Suppressor macrophage treated with lipopolysaccharide for 4 hours (primary cell): ENCODE measurements around the gene OVOL2.

ENCODE experiments used
- DNase-seq: peaks from one replicate; pipeline ENCODE4 v3.0.0-alpha.2; 2020

OVOL2 gene

DNA sequence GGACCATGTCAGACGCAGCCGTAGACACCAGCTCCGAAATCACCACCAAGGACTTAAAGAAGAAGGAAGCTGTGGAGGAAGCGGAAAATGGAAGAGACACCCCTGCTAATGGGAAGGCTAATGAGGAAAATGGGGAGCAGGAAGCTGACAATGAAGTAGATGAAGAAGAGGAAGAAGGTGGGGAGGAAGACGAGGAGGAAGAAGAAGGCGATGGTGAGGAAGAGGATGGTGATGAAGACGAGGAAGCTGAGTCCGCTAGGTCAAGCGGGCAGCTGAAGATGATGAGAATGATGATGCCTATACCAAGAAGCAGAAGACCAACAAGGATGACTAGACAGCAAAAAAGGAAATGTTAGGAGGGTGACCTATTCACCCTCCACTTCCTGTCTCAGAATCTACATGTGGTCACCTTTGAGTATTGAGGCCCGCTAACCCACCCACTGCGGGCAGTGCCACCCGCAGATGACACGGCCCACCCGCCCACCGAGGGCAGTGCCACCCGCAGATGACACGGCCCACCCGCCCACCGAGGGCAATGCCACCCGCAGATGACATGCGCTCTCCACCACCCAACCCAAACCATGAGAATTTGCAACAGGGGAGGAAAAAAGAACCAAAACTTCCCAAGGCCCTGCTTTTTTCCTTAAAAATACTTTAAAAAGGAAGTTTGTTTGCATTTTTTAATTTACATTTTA lies 45.6 kb downstream of the OVOL2 start:
- DNase-seq = no peak

DNA sequence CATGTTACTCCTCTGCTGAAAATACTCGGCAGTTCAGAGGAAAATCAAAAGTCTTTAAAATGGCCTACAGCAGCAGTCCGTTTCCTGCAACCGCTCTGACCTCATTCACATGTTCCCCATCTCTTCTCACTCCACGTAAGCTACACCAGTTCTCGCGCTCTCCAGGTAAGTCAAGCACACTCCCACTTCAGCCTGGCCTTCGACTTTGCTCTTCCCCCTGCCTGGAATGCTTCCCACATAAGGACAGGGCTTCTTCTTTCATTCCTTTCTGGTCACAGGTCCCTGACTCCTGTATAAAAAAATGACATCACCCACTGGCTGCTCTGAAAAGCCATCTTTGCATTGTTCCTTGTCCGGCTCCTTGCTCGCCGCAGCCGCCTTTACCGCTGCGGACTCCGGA lies 46.2 kb downstream of the OVOL2 start:
- no peak for DNase-seq

DNA sequence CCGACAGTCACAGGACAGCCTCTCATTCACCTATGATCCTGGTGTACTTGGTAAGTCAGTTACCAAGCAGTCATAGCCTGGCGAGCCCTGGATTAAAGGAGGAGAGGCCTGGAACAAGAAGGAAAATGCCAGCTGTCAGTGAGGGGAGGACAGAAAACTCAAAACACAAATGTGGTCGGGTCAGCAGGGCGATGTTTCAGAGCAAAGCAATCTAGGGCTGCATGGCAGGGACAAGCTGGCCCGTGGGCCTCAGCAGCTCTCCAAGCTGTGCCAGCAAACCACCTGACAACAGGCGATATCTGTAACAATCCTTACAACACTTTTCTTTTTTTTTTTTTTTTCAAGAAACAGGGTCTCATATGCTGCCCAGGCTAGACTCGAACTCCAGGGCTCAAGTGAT lies 48.6 kb downstream of the OVOL2 start:
- DNase-seq = no peak

DNA sequence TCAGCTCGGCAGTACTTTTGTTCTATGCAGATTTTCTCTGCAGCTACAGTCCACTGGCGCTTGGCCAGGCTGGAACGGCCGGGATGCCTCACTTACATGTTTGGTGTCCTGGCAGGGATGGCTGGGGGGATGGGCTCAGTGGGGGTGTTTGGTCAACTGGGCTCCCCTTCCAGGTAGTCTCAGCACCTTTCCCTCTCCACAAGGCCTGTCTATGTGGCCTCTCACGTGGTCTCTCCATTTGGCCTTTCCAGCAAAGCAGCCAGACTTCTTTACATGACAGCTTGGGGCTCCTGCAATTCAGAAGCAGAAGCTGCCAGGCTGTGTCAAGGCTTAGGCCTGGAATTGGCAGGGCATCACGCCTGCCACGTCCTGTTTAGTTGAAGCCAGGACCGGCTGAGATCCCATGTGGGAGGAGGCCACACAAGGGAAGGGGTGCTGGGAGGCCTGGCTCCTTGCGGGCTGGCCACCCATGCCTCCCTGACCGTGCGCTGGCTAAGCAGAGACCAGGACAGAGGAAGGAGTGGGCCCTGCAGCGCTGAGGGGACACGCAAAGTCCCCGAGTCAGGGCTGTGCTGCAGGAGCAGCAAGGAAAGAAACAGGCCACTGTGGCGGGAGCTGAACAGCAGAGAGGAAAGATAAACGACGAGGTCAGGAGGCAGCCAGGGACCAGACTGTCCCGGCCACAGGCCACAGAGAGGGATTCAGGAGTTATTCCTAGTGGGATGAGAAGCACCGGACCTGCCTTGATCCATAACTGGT lies 50.0 kb downstream of the OVOL2 start:
- no peak for DNase-seq

DNA sequence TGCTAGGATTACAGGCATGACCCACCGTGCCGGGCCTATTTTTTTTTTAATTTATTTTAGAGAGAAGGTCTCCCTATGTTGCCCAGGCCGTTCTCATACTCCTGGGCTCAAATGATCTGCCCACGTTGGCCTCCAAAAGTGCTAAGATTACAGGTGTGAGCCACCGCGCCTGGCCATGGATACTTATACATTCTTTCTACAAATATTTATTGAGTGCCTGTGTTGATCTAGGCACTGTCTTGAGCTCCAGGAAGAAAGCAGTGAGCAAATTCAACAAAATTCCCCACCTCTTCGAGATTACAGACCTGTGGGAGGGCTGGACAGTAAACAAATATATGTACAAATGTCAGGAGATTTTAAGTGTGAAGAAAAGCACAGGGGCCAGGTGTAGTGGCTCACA lies 51.0 kb downstream of the OVOL2 start:
- DNase-seq = no peak

DNA sequence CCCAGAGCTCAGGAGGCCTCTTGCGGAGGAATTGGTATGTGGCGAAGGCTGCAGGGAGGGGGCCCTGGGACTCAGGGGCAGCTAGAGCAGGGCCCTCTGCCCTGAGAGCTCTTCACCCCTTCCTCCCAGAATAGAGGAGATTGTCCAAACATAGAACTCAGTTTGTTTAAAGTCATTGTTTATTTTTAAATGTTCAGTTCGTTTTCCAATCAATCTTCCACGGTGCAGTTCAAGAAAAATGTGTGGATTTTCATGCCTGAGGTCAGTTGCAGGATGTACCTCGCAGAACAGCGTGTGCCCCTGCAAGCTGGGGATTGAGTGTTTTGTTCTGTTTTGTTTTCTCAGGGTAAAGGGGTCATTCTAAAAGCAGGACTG lies 51.7 kb downstream of the OVOL2 start:
- DNase-seq = no peak

DNA sequence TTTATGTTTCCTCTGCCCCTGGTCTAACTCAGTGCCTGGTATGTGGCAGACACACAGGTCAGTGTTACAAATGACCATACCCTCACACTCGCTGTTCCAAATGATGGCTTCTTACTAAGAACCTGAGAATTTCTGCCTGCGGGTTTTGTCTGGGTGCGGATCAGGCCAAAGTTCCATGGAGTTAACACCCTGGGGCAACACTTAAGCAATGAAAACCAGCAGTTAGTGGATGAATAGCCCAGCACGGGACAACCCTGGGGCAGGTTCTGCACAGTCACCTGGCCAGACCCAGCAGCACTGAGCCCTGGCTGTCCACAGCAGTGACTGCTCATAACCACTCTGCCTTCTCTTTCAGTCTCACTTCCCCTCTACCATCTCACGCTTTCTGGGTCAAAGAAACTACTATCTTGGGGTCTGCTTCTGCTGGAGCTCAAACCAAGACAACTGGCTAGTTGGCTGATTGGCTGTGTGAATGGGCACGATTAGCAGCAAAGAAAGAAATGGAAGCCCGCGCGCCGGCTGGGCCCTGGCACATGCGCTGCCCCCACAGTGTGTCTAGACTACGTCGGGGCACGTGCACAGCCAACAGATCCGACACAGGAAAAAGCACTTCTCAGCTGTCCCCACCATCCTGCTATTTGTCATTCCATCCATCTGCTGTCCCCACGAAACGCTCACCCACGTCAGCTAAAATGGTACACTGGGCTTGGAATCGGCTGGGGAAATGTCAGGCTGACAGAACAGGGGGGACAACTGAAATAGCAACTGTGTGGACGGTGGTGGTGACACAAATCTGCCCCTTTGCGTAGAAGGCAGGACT lies 52.3 kb downstream of the OVOL2 start:
- DNase-seq = peak; percentile 13

DNA sequence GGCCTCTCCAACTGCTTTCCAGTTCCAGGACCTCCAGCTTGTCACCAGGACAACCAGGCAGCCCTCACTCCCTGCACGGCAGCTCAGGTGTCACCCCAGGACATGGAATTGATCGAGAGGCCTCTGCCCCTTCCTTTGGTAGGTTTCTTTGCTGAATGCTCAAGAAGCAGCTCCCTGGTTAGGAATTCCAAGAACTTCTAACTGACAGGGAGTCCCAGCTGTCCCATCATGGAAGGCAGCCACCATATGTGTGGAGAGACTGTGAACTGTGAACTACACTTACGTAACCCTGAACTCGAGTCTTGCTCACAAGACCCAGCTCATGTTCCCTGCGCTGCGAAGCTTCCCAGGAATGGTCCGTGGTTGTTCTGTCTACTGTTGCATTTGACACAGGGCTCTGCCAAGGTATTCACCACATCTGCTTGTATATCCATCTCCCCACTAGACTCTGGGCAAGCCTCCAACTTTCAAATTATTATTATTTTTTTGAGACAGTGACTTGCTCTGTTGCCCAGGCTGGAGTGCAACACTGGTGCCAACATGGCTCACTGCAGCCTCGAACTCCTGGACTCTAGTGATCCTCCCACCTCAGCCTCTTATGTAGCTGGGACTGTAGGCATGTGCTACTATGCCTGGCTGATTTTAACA lies 53.2 kb downstream of the OVOL2 start:
- DNase-seq = no peak

DNA sequence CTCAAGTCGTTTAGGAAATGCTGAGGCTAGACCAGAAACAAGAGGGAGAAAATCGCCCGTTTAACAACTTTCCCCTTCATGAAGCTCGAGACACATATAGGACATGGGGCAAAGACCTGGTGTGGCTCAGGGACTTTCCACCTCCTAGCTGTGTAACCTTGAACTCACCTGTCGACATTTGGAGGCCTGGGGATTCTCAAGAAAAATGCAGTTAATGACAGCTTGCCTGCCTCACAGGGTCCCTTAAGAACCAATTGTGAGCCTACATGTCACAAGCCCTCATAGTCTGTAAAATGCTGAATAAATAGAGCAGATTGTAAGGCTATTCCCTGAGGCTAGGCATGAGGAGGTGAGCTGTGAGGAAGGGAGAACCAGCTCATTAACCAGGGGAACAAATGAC lies 53.8 kb downstream of the OVOL2 start:
- DNase-seq = no peak

DNA sequence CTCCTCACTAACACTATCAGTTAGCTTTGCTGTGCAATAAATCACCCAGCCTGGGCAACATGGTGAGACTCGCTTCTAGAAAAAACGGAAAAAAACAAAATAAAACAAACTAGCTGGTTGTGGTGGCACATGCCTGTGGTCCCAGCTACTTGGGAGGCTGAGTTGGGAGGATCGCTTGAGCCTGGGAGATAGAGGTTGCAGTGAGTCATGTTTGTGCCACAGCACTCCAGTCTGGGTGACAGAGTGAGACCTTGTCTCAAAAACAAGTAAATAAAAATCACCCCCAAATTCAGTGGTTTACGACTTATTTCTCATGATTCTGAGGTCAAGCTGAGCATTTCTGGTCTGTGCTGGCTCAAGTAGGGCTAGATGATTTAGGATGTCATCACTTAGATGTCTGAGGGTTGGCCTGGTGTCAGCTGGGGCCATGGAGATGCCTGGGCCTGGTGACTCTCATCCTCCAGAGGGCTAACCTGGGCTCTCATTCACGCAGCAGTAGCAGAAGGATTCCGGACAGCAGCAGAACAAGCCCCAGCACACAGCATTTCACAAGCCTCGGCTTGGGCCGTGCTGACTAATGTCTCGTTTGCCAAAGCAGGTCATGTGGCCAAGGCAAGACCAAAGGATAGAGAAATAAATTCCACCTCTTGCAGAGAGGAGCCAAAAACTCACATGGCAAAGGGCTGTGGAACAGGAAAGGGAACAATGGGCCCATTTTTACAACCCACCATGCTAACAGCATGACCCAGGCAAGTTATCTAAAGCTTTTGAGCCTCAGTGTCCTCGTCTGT lies 56.4 kb downstream of the OVOL2 start:
- peak; percentile 32 for DNase-seq

DNA sequence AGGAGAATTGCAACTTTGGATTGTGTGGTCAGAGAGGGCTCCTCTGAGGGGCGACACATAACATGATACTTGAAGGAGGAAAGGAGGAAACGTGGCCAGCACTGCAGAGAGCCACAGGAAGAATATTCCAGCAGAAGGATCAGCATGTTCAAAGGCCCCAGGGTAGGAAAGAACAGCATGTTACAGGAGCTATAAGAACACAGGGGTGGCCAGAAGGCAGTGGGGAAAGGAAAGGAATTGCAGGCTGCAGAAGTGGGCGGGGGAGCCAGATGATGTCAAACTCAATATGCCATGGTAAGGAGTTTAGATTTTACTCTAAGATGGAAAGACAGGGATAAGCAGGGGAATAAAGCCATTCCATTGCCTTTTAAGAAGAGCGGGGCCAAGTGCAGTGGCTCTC lies 58.1 kb downstream of the OVOL2 start:
- DNase-seq = no peak

DNA sequence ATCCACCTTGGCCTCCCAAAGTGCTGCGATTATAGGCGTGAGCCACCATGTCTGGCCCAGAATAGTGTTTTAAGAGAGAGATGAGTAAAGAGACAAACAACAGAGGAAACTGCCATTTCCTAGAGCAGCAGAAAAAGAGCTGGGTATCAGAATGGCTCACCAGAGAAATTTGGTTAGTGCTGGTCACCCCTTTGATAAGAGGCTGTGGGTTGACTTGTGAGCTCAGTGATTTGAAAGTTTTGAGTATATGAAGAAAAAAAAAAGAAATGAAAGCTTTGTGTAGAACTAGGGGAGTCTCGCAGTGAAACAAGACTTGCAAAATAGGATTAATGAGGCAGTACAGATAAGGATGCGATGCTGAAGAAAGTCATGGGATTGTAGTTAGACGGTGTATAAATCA lies 59.3 kb downstream of the OVOL2 start:
- no peak for DNase-seq

DNA sequence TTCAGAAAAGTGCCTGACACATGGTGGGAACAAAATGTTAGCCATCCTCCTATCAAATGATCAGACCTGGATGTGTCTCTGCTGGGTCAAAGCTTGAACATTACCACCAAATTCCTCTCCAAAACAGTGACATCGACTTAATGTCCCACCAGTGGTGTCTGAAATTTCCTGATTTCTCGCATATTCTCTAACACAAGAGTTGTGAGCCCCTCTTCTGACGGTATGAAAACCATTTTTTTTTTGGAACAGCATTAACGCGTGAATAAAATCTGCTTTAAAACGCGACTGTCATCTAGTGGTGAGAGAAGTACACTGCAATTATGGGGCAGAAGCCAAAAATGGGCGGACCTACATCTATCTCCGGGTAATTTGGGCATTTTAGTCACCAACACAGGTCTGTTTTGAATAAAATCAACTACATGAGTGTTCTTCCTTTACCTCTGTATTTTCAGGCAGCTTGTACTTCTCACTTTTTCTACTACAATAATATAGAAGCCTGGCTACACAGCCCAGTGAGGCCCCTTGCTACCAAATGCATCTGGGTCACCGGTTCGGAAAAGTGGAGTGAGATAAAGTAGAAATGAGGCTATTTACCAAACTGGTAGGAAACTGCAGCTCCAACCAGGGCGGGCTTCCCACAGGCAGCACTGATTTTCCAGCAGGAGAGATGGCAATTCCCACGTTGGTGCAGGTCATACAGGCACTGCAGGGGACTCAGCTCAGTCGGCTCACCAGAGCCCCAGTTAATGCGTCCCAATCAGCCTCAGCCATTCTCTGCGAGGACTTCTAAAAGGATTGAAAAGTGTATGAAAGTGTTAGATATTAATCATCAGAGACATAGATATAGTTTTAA lies 61.5 kb downstream of the OVOL2 start:
- peak; percentile 66 for DNase-seq

DNA sequence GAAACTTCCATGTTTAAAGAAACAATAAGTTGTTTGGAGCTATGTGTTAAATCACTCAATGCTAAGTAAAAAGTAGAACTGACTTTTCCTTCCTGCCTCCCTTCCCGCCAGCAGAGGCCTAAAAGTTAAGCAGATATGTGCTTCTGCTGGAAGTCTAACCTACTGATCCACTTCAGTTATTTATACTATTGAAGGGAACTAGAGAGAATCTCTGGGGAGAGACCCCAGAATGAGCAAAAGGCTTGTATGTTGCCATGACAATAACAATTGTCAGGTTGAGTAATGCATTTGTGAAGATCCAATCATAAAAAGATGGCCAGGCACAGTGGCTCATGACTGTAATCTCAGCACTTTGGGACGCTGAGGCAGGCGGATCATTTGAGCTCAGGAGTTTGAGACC lies 64.2 kb downstream of the OVOL2 start:
- no peak for DNase-seq

DNA sequence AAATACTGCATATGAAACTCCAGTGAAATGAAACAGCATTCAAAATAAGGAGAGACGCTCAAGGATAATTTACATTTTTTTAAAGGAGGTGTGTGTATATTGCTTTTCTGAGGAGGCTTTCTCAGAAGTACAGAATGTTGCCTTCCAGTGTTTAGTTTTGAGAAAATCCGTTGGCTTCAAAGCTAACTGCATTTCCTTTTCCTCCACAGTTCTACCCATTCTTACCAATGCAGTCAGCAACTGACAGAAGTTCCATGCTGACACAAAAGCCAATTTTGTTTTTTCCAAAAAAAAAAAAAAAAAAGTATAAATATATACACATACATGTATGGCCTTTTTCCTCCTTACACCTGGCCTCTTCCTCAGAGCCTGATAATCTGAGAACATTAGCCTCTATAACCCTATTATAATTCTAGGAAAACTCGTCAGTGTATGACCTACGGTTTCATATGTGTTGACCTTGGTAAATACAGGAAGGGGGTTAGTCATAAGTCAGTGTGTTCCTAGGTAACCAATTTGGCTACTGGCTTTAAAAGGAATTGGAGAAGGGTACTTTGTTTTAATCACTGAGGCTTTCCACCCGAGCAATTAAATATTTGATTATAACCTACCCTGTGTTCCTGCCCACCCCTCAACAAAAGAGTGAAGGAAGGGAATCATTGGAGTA lies 64.7 kb downstream of the OVOL2 start:
- no peak for DNase-seq

DNA sequence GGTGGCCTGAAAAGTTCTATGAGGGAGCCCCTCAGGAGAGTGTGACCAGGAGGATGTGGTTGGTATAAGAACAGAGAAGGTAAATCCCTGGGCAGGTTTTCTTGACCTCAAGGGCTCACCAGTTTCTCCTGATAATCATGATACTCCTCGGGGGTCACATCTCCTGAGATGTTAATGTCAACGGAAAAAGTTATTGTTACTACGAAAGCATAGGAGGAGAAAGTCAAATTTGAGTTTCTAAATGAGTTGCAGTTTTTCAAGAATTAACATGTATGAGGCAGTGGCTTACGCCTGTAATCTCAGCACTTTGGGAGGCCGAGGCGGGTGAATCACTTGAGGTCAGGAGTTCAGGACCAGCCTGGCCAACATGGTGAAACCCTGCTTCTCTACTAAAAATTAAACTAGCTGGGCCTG lies 65.5 kb downstream of the OVOL2 start:
- no peak for DNase-seq

DNA sequence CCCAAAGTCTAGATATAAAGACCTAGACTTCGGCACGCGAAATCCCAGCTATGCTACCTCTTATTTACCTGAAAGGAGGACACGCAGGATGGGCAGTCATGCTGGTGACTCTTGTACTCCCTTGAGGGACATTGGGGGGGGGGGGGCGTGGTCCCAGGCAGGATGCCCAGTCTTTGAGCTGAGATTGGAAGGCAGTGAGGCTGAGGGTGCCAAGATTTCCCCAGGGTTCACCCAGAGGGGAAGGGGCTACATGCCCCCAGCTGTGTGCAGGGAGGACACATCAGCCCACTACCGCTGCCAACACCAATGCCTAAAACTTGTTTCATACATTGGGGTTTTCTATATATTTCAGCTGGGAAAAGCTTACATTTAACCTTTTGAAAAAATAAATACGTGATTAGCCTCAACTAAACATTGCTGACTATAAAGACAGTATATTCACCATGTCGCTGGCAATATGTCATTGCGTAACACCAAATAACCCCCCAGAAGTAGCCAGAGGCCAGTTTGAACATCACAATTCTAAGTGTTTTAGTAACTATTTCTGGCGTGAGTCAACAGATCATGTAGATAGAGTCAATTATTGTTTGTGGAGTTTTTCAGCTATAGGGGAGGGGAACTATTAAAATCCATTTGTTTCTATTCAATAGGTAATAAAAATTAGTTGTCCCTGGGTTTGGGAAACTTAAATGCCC lies 67.3 kb downstream of the OVOL2 start:
- DNase-seq = no peak

DNA sequence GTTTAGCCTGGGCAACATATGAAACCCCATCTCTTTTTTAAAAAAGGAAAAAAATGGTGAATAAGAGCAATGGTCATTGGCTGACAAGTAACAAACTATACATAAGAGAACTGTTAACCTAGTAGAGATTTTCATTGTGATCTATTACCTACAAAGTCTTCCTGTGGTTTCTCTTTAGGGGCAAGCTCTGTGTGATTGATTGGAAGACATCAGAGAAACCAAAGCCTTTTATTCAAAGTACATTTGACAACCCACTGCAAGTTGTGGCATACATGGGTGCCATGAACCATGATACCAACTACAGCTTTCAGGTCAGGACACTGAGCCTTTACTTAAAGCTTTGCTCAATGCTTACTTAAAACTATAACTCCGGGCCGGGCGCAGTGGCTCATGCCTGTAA lies 69.7 kb downstream of the OVOL2 start:
- DNase-seq = no peak

DNA sequence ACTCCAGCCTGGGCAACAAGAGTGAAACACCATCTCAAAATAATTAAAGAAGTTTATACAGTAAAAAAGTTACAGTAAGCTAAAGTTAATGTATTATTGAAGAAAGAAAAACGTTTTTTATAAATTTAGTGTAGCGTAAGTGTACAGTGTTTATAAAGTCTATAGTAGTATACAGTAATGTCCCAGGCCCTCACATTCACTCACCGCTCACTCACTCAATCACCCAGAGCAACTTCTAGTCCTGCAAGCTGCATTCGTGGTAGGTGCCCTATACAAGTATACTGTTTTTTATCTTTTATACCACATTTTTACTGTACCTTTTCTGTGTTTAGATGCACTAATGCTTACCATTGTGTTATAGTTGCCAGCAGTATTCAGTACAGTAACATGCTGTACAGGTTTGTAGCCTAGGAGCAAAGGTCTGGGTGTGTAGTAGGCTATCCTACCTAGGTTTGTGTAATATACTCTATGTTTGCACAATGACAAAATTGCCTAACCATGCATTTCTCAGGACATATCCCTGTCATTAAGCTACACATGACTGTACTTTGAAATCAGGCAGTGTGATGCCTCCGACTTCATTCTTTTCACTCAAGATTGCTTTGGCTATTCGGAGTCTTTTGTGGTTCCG lies 72.2 kb downstream of the OVOL2 start:
- no peak for DNase-seq

DNA sequence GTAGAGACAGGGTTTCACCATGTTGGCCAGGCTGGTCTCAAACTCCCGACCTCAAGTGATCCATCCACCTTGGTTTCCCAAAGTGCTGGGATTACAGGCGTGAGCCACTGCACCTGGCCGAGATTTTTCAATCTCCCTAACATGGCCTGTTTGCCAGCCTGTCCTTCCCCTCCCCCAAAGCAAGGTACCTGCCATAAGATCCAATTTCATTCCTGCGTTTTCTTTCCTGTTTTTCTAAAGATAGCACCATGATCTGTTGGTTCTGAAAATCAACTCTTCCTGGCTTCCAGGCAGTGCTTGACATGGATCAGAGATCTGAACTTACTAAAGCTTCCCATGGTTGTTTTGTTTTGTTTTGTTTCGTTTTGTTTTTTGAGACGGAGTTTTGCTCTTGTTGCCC lies 81.4 kb downstream of the OVOL2 start:
- no peak for DNase-seq
